Epithelial cell of esophagus (primary cell): Measurements from ENCODE around the gene SCN5A.

Experiments used
- DNase-seq: peaks from one replicate; pipeline ENCODE4 v3.0.0; 2010; ENCODE audit warnings: low read depth
- H3K4me3 ChIP-seq: 2 replicates; pipeline ENCODE4 v1.5.1; 2011; ENCODE audit warnings: mild to moderate bottlenecking, low read length, control low read depth
- CTCF ChIP-seq: IDR thresholded peaks from 2 replicates; pipeline ENCODE4 v1.5.1; 2011; ENCODE audit warnings: low read depth, mild to moderate bottlenecking, low read length, control low read depth, inconsistent platforms; ENCODE audit not compliant: insufficient read depth; ENCODE audit errors: missing control alignments

The SCN5A gene

GRCh38 chr3:38610934-38611333, 38.6 kb downstream of the SCN5A start:
- no peak for DNase-seq

GRCh38 chr3:38610436-38610835, 39.1 kb downstream of the SCN5A start:
- H3K4me3 ChIP-seq = no peak overlapping the region
- DNase-seq = no peak
- no peak for TF ChIP-seq CTCF

More at GRCh38 chr3:38610934-38611333, 38.6 kb downstream of the SCN5A start:
- TF ChIP-seq CTCF = no peak
- no peak overlapping the region for H3K4me3 ChIP-seq

GRCh38 chr3:38609386-38610111, 39.9 kb downstream of the SCN5A start:
- TF ChIP-seq CTCF = no peak
- DNase-seq = no peak
- H3K4me3 ChIP-seq = no peak overlapping the region

- TF ChIP-seq CTCF = no peak
- DNase-seq = no peak
- no peak overlapping the region for H3K4me3 ChIP-seq
These were observed 40.5 kb downstream of the SCN5A start for GRCh38 chr3:38608961-38609360.

GRCh38 chr3:38608086-38608775, 41.3 kb downstream of the SCN5A start:
- H3K4me3 ChIP-seq = no peak overlapping the region
- DNase-seq = no peak
- TF ChIP-seq CTCF = no peak

GRCh38 chr3:38606561-38606960, 42.9 kb downstream of the SCN5A start:
- no peak for TF ChIP-seq CTCF
- no peak overlapping the region for H3K4me3 ChIP-seq
- no peak for DNase-seq
